K562 (cell line): ENCODE results near the gene TMIGD2. TPM values are rescaled to one million over a fixed set of nuclear protein-coding genes. Genes with fewer than 3 reads are reported as not detected.

Experiments
- ARID1B ChIP-seq: fragments of 450-650 bp; IDR thresholded peaks from 2 replicates; pipeline ENCODE4 v1.6.1; 2016; ENCODE audit warnings: antibody characterized with exemption, mild to moderate bottlenecking, inconsistent platforms
- C11orf30 ChIP-seq: fragments of 450-650 bp; IDR thresholded peaks from 2 replicates; pipeline ENCODE4 v1.6.1; 2016; ENCODE audit warnings: low read depth, mild to moderate bottlenecking
- CHD4 ChIP-seq: fragments of 200-600 bp; sonication (generic); IDR thresholded peaks from 3 replicates; pipeline ENCODE4 v1.6.1; 2012; ENCODE audit warnings: low read depth, mild to moderate bottlenecking, mixed read lengths, low read length, inconsistent platforms; ENCODE audit not compliant: insufficient read depth, insufficient replicate concordance, poor library complexity, severe bottlenecking
- ELF1 ChIP-seq: fragments of 200-800 bp; sonication (Bioruptor generic); IDR thresholded peaks from 2 replicates; pipeline ENCODE4 v1.6.1; 2016; ENCODE audit warnings: missing genetic modification characterization, missing compliant biosample characterization
- EZH2 ChIP-seq: IDR thresholded peaks from 2 replicates; pipeline ENCODE4 v1.6.1; 2012; ENCODE audit warnings: low read depth, mild to moderate bottlenecking, inconsistent platforms, low read length, borderline replicate concordance
- FOXK2 ChIP-seq, 2 experiments: fragments of 450-650 bp; IDR thresholded peaks in 1 of 2; conservative IDR thresholded peaks in 1 of 2; 2 replicates each; pipeline ENCODE4 v1.6.1; 2016; ENCODE audit warnings: low read depth in 2 of 2, mild to moderate bottlenecking in 1 of 2
- HOXB6 ChIP-seq: fragments of 250-450 bp; sonication (Bioruptor Pico); IDR thresholded peaks from 2 replicates; pipeline ENCODE4 v1.5.1; 2022; ENCODE audit warnings: mild to moderate bottlenecking, borderline replicate concordance
- MECOM ChIP-seq: fragments of 250-450 bp; sonication (Bioruptor Pico); IDR thresholded peaks from 2 replicates; pipeline ENCODE4 v1.8.0; 2022; ENCODE audit warnings: inconsistent platforms
- MYNN ChIP-seq, 2 experiments: sonication (generic); formaldehyde crosslinking in 1 of 2; IDR thresholded peaks; 2 replicates each; pipeline versions ENCODE4 v1.5.0 to v1.6.1; 2016 to 2020; ENCODE audit warnings: antibody characterized with exemption in 1 of 2, missing genetic modification reagents in 1 of 2
- PURB ChIP-seq: sonication (generic); formaldehyde crosslinking; IDR thresholded peaks from 2 replicates; pipeline ENCODE4 v1.9.0; 2021; ENCODE audit warnings: low read depth, mild to moderate bottlenecking, missing genetic modification reagents
- RBM39 ChIP-seq: fragments of 200-400 bp; formaldehyde crosslinking; optimal IDR thresholded peaks from 2 replicates; pipeline ENCODE3; 2018; ENCODE audit warnings: low read depth, low read length
- SIN3B ChIP-seq: fragments of 450-650 bp; IDR thresholded peaks from 2 replicates; pipeline ENCODE4 v1.6.1; 2017; ENCODE audit warnings: low read depth, mild to moderate bottlenecking, moderate library complexity
- SMAD3 ChIP-seq: fragments of 450-650 bp; formaldehyde crosslinking; conservative IDR thresholded peaks from 2 replicates; pipeline ENCODE4 v1.4.0; 2020; ENCODE audit warnings: mild to moderate bottlenecking
- SRSF1 ChIP-seq: fragments of 200-400 bp; formaldehyde crosslinking; IDR thresholded peaks from 2 replicates; pipeline ENCODE4 v1.6.1; 2017; ENCODE audit warnings: mild to moderate bottlenecking, low read depth, low read length, moderate library complexity
- ZFX ChIP-seq: sonication (generic); formaldehyde crosslinking; IDR thresholded peaks from 2 replicates; pipeline ENCODE4 v1.8.0; 2022; ENCODE audit warnings: mild to moderate bottlenecking, missing genetic modification reagents, moderate library complexity
- ZNF140 ChIP-seq: fragments of 250-450 bp; sonication (Bioruptor Pico); IDR thresholded peaks from 2 replicates; pipeline ENCODE4 v1.8.0; 2021; ENCODE audit warnings: moderate library complexity, mild to moderate bottlenecking, inconsistent platforms
- ZSCAN29 ChIP-seq: fragments of 450-650 bp; IDR thresholded peaks from 2 replicates; pipeline ENCODE4 v1.6.1; 2017
- polyA plus RNA-seq, 8 experiments: library from polyadenylated mRNA; depleted of rRNA in 4 of 8; stranded (reverse) in 5 of 8; unstranded in 3 of 8; fragments of >200 nt; fragmentation: Nextera tagmentation in 2 of 8; fragmentation: Illumina TruSeq in 1 of 8; extraction: Ambion mirVana in 2 of 8; extraction: Trizol in 1 of 8; gene quantifications; 2 replicates each; pipeline versions ENCODE4 v1.2.1 to v1.2.3, GENCODE V29; 2011 to 2014; ENCODE audit warnings: inconsistent platforms in 1 of 8, missing spikeins in 1 of 8
- total RNA-seq, 7 experiments: library from RNA; depleted of rRNA in 6 of 7; stranded (reverse); fragments of >200 nt in 6 of 7; fragmentation: Illumina TruSeq in 2 of 7; extraction: Trizol in 2 of 7; gene quantifications; 2 replicates each; pipeline versions ENCODE4 v1.2.1 to v1.2.3, GENCODE V29; 2011 to 2021; ENCODE audit warnings: low replicate concordance in 1 of 7
- TF ChIP-seq, protein P1 (sequence below): sonication (generic); formaldehyde crosslinking; IDR thresholded peaks from 2 replicates; pipeline ENCODE4 v1.8.1; 2023; ENCODE audit warnings: mild to moderate bottlenecking, missing genetic modification reagents
- TF ChIP-seq, protein P2 (sequence below): sonication (generic); formaldehyde crosslinking; IDR thresholded peaks from 2 replicates; pipeline ENCODE4 v1.8.1; 2023; ENCODE audit warnings: mild to moderate bottlenecking, missing genetic modification reagents
- TF ChIP-seq, protein P3 (sequence below): fragments of 450-650 bp; IDR thresholded peaks from 2 replicates; pipeline ENCODE4 v1.6.1; 2016
- TF ChIP-seq, protein P4 (sequence below): fragments of 450-650 bp; formaldehyde crosslinking; IDR thresholded peaks from 2 replicates; pipeline ENCODE4 v1.4.0; 2020; ENCODE audit warnings: mild to moderate bottlenecking, moderate library complexity

Gene TMIGD2
- total and polyA plus RNA-seq, 9 of the 15 experiments (the other 6 are each of a cell fraction or from before 2014, with no cell fraction given): not detected

DNA sequence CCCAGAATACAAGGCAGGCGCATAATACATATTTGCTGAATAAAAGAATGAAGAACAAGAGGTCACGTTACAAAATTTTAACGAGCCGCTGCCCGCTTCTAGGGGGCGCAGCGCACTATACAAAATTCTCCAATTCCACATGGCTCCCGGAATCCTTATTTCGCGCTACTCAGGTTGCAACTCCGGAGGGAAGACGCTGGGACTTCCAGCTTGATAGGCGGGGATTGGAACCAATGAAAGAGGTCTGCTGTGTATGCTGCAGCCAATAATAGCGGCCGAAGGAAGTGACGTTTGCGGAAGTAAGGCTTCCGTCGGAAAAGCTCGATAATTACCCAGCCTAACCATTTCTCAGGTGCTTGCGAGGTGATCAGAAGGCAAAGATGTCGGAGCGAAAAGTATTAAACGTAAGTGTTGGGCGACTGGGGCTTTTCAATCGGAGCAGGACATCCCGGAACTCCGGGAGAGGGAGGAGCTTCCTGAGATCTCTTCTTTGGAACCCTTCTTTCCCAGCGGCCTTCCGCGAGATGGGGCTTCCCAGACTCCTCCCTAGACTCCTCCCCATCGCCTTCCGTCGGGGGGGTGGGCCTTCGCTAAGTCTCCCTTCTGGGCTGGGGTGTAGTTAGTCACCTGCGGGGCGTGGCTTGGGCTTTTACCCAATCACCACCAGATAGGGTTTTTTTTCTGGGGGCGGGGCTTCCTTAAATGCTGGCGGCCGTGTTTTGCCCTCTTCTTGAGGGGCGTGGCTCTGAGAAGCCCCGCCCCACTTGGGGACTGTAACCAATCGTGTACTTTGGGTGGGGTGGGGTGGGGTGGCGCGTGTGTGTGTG lies 55.2 kb downstream of the TMIGD2 start, which contains the start of gene YJU2 (continued):
- TF ChIP-seq, protein P1, sequence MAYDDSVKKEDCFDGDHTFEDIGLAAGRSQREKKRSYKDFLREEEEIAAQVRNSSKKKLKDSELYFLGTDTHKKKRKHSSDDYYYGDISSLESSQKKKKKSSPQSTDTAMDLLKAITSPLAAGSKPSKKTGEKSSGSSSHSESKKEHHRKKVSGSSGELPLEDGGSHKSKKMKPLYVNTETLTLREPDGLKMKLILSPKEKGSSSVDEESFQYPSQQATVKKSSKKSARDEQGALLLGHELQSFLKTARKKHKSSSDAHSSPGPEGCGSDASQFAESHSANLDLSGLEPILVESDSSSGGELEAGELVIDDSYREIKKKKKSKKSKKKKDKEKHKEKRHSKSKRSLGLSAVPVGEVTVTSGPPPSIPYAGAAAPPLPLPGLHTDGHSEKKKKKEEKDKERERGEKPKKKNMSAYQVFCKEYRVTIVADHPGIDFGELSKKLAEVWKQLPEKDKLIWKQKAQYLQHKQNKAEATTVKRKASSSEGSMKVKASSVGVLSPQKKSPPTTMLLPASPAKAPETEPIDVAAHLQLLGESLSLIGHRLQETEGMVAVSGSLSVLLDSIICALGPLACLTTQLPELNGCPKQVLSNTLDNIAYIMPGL (CRISPR knock-in tag): peak; percentile 62; the same call in 1 of the 2 replicates
- no peak for TF ChIP-seq PURB (CRISPR knock-in tag)
- peak; percentile 90 for TF ChIP-seq ZFX (CRISPR knock-in tag)
- TF ChIP-seq MECOM (CRISPR knock-in tag): no peak
- TF ChIP-seq RBM39: no peak
- no peak for TF ChIP-seq ARID1B
- TF ChIP-seq, protein P2, sequence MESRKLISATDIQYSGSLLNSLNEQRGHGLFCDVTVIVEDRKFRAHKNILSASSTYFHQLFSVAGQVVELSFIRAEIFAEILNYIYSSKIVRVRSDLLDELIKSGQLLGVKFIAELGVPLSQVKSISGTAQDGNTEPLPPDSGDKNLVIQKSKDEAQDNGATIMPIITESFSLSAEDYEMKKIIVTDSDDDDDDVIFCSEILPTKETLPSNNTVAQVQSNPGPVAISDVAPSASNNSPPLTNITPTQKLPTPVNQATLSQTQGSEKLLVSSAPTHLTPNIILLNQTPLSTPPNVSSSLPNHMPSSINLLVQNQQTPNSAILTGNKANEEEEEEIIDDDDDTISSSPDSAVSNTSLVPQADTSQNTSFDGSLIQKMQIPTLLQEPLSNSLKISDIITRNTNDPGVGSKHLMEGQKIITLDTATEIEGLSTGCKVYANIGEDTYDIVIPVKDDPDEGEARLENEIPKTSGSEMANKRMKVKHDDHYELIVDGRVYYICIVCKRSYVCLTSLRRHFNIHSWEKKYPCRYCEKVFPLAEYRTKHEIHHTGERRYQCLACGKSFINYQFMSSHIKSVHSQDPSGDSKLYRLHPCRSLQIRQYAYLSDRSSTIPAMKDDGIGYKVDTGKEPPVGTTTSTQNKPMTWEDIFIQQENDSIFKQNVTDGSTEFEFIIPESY (CRISPR knock-in tag): no peak
- TF ChIP-seq MYNN (IDR thresholded peaks at IDR 0.05): no peak
- no peak for TF ChIP-seq MYNN (CRISPR knock-in tag; IDR thresholded peaks at IDR 0.05)
- no peak for TF ChIP-seq ZNF140 (CRISPR knock-in tag)
- TF ChIP-seq ELF1 (tag): peak; percentile 100
- TF ChIP-seq SIN3B: peak; percentile 96
- no peak for TF ChIP-seq CHD4
- TF ChIP-seq, protein P3, sequence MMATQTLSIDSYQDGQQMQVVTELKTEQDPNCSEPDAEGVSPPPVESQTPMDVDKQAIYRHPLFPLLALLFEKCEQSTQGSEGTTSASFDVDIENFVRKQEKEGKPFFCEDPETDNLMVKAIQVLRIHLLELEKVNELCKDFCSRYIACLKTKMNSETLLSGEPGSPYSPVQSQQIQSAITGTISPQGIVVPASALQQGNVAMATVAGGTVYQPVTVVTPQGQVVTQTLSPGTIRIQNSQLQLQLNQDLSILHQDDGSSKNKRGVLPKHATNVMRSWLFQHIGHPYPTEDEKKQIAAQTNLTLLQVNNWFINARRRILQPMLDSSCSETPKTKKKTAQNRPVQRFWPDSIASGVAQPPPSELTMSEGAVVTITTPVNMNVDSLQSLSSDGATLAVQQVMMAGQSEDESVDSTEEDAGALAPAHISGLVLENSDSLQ: peak; percentile 100
- peak; percentile 99 for TF ChIP-seq C11orf30
- TF ChIP-seq, protein P4, sequence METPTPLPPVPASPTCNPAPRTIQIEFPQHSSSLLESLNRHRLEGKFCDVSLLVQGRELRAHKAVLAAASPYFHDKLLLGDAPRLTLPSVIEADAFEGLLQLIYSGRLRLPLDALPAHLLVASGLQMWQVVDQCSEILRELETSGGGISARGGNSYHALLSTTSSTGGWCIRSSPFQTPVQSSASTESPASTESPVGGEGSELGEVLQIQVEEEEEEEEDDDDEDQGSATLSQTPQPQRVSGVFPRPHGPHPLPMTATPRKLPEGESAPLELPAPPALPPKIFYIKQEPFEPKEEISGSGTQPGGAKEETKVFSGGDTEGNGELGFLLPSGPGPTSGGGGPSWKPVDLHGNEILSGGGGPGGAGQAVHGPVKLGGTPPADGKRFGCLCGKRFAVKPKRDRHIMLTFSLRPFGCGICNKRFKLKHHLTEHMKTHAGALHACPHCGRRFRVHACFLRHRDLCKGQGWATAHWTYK (CRISPR knock-in tag): 0 out of 2 replicates have a peak, but pooled peaks have one; percentile 37
- TF ChIP-seq HOXB6 (CRISPR knock-in tag): no peak
- TF ChIP-seq SRSF1: no peak
- no peak for TF ChIP-seq EZH2
- 0 out of 2 replicates have a peak, but pooled peaks have one; percentile 44 for TF ChIP-seq SMAD3 (CRISPR knock-in tag)
- TF ChIP-seq ZSCAN29: no peak
- TF ChIP-seq FOXK2 (conservative IDR thresholded peaks at IDR 0.05 in 1 of 2, IDR thresholded peaks at IDR 0.05 in 1 of 2; ENCODE audit: low read depth in 2 of 2): peak; percentile 83 to 85
